RWPE2 (cell line): Measurements from ENCODE around the gene NEAT1.

Experiments
- ATAC-seq: fragments of 200-7000 bp; cut with Tn5 transposase; 3 replicates; pipeline ENCODE4 v1.9.1; 2021; ENCODE audit warnings: low read depth
- DNase-seq: peaks from one replicate; pipeline ENCODE4 v3.0.0-alpha.2; 2020; ENCODE audit warnings: low spot score
- H3K27ac ChIP-seq: fragments of 450-650 bp; 2 replicates; pipeline ENCODE4 v1.5.1; 2017; ENCODE audit warnings: mild to moderate bottlenecking; ENCODE audit not compliant: poor library complexity, severe bottlenecking
- H3K27me3 ChIP-seq: fragments of 250-450 bp; sonication (Bioruptor Pico); 2 replicates; pipeline ENCODE4 v1.5.1; 2021; ENCODE audit warnings: mild to moderate bottlenecking, moderate library complexity; ENCODE audit not compliant: insufficient read depth, poor library complexity, severe bottlenecking
- H3K36me3 ChIP-seq: fragments of 250-450 bp; sonication (Bioruptor Pico); 2 replicates; pipeline ENCODE4 v1.5.1; 2020; ENCODE audit warnings: low read depth, mild to moderate bottlenecking, moderate library complexity
- H3K4me1 ChIP-seq: fragments of 250-450 bp; sonication (Bioruptor Pico); 2 replicates; pipeline ENCODE4 v1.5.1; 2021; ENCODE audit warnings: mild to moderate bottlenecking, moderate library complexity; ENCODE audit not compliant: insufficient read depth, poor library complexity, severe bottlenecking
- H3K4me3 ChIP-seq: fragments of 250-450 bp; sonication (Bioruptor Pico); 2 replicates; pipeline ENCODE4 v1.5.1; 2021; ENCODE audit warnings: mild to moderate bottlenecking, moderate library complexity; ENCODE audit not compliant: severe bottlenecking
- H3K9me3 ChIP-seq: fragments of 250-450 bp; sonication (Bioruptor Pico); 2 replicates; pipeline ENCODE4 v1.5.1; 2021; ENCODE audit warnings: mild to moderate bottlenecking, moderate library complexity; ENCODE audit not compliant: severe bottlenecking
- CTCF ChIP-seq: fragments of 450-650 bp; IDR thresholded peaks from one replicate; pipeline ENCODE4 v1.5.1; 2017; ENCODE audit warnings: mild to moderate bottlenecking, moderate library complexity; ENCODE audit not compliant: poor library complexity, severe bottlenecking

Gene NEAT1

GRCh38 chr11:65400307-65401072 is 22.1 kb upstream of the NEAT1 start:
- DNase-seq (no peak), ATAC-seq (no peak)
- Histone ChIP-seq H3K36me3 (peaks cover 43% of the 10 kb centered on the region), H3K4me3 (no peak overlapping the region), H3K27me3 (no peaks in the 10 kb centered on the region), H3K27ac (no peak overlapping the region), H3K9me3 (no peaks in the 10 kb centered on the region), H3K4me1 (no peaks in the 10 kb centered on the region)
- no peak for TF ChIP-seq CTCF

- DNase-seq (no peak), ATAC-seq (no peak)
- H3K4me1 ChIP-seq, result no peaks in the 10 kb centered on the region
- no peak for TF ChIP-seq CTCF
- peaks cover 47% of the 10 kb centered on the region for H3K36me3 ChIP-seq
- H3K4me3 ChIP-seq, result no peak overlapping the region
- H3K9me3 ChIP-seq, result no peaks in the 10 kb centered on the region
- no peak overlapping the region for H3K27ac ChIP-seq
- no peaks in the 10 kb centered on the region for H3K27me3 ChIP-seq
Measured at GRCh38 chr11:65401073-65401802, 21.4 kb upstream of the NEAT1 start.

GRCh38 chr11:65401803-65402248 is 20.8 kb upstream of the NEAT1 start:
- H3K9me3 ChIP-seq, result no peaks in the 10 kb centered on the region
- H3K4me1 ChIP-seq, result no peaks in the 10 kb centered on the region
- no peak overlapping the region for H3K27ac ChIP-seq
- no peaks in the 10 kb centered on the region for H3K27me3 ChIP-seq
- DNase-seq (no peak), ATAC-seq (no peak)
- TF ChIP-seq CTCF, result no peak
- H3K36me3 ChIP-seq, result peaks cover 50% of the 10 kb centered on the region
- no peak overlapping the region for H3K4me3 ChIP-seq

GRCh38 chr11:65402790-65403189 is 19.8 kb upstream of the NEAT1 start:
- H3K4me1 ChIP-seq, result no peaks in the 10 kb centered on the region
- no peak for TF ChIP-seq CTCF
- H3K4me3 ChIP-seq, result no peak overlapping the region
- DNase-seq (no peak), ATAC-seq (no peak)
- H3K27ac ChIP-seq, result no peak overlapping the region
- H3K36me3 ChIP-seq, result peaks cover 52% of the 10 kb centered on the region
- no peaks in the 10 kb centered on the region for H3K27me3 ChIP-seq
- H3K9me3 ChIP-seq, result no peaks in the 10 kb centered on the region
